ENCODE data around the gene AUH. TPM values are rescaled to one million over a fixed set of nuclear protein-coding genes. Genes with fewer than 3 reads are reported as not detected.
"Not testable (repeated sequence)": the region's sequence is repeated elsewhere in the genome, so short reads cannot be mapped to it uniquely, and the experiment has no call there.

The AUH gene
- total RNA-seq, 2 donors from 2014 or later, result 23.0 to 23.5 TPM

DNA sequence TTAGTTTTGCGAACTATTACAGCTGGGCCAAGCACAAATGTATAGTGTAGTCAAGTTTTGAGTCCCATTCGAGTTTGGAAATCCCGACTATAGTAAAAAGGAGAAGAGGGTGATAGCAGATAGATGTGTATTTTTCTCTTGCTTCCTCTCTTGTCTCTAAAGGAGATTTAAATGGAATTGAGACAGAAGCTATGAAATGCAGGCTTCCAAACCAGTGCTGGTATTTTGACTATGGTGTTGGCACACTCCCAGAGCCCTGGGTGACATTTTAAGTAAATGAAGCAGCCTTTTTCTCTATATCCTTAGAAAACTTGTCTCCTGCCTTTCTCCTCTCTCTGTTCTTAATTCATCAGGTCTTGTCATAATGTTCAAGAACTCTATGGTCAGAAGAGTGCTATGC, 17.7 kb upstream of the AUH start:
- Mint-ChIP-seq H3K4me1 (no peaks in the 10 kb centered on the region), H3K36me3 (ENCODE audit: low read depth) (no peaks in the 10 kb centered on the region), H3K27me3 (ENCODE audit: insufficient read depth) (peaks cover 4% of the 10 kb centered on the region), H3K9me3 (peaks cover 10% of the 10 kb centered on the region), H3K27ac (no peak overlapping the region), H3K4me3 (no peak overlapping the region)
- H3K9ac ChIP-seq (ENCODE audit: extremely low read depth, low read length, poor library complexity, severe bottlenecking), result no peak overlapping the region
- no peak for TF ChIP-seq CTCF (conservative IDR thresholded peaks at IDR 0.05)
- WGBS, 2 experiments (ENCODE audit: insufficient coverage in 1 of 2, insufficient read length in 1 of 2), result 61 to 77% methylated on average over 2 to 3 of the region's 3 CpGs
- peaks cover 10% of the 10 kb centered on the region for H3K9me3 ChIP-seq (ENCODE audit: control insufficient read depth, low read length)
- H3K36me3 ChIP-seq (ENCODE audit: control insufficient read depth, insufficient read depth, low read length), result no peaks in the 10 kb centered on the region
- no peak overlapping the region for H3K27ac ChIP-seq (ENCODE audit: low read depth, low read length)
- no peak overlapping the region for H3K4me3 ChIP-seq (ENCODE audit: low read length)
- DNase-seq, result no peak
- no peaks in the 10 kb centered on the region for H3K27me3 ChIP-seq (ENCODE audit: control insufficient read depth, insufficient read depth, low read length, poor library complexity, severe bottlenecking)
- H3K4me1 ChIP-seq (ENCODE audit: control insufficient read depth, insufficient read depth, low read length), result no peaks in the 10 kb centered on the region

DNA sequence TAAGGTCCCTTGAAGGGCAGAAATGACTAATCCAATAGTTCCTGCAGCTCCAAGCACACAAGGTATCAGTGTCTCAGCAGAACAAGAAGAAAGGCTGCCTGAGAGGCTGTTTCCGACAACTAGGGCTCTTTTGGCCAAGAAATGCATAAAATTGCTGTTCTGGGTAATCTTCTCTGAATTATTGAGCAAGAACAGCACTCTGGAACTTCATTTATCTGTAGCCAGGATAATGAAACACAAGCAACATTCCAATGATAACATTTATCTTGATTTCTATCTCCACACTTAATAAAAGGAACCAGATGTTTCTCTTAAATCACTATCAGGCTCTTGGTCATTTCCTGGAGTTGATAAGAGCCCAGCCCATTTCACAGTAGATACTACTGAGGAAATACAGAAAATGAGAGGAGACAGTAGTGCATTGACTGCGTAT, 17.0 kb upstream of the AUH start:
- no peak for TF ChIP-seq CTCF (conservative IDR thresholded peaks at IDR 0.05)
- no peak overlapping the region for H3K9ac ChIP-seq (ENCODE audit: extremely low read depth, low read length, poor library complexity, severe bottlenecking)
- peaks cover 10% of the 10 kb centered on the region for H3K9me3 Mint-ChIP-seq
- H3K4me3 Mint-ChIP-seq, result no peak overlapping the region
- H3K27me3 ChIP-seq (ENCODE audit: control insufficient read depth, insufficient read depth, low read length, poor library complexity, severe bottlenecking), result no peaks in the 10 kb centered on the region
- H3K4me1 Mint-ChIP-seq, result no peaks in the 10 kb centered on the region
- DNase-seq, result no peak
- peaks cover 4% of the 10 kb centered on the region for H3K27me3 Mint-ChIP-seq (ENCODE audit: insufficient read depth)
- no peaks in the 10 kb centered on the region for H3K4me1 ChIP-seq (ENCODE audit: control insufficient read depth, insufficient read depth, low read length)
- no peaks in the 10 kb centered on the region for H3K36me3 Mint-ChIP-seq (ENCODE audit: low read depth)
- H3K36me3 ChIP-seq (ENCODE audit: control insufficient read depth, insufficient read depth, low read length), result no peaks in the 10 kb centered on the region
- no peak overlapping the region for H3K27ac ChIP-seq (ENCODE audit: low read depth, low read length)
- 91 to 100% methylated on average over 1 of the region's 2 CpGs for WGBS, 2 experiments (ENCODE audit: insufficient coverage in 1 of 2, insufficient read length in 1 of 2)
- peaks cover 10% of the 10 kb centered on the region for H3K9me3 ChIP-seq (ENCODE audit: control insufficient read depth, low read length)
- no peak overlapping the region for H3K27ac Mint-ChIP-seq
- no peak overlapping the region for H3K4me3 ChIP-seq (ENCODE audit: low read length)

DNA sequence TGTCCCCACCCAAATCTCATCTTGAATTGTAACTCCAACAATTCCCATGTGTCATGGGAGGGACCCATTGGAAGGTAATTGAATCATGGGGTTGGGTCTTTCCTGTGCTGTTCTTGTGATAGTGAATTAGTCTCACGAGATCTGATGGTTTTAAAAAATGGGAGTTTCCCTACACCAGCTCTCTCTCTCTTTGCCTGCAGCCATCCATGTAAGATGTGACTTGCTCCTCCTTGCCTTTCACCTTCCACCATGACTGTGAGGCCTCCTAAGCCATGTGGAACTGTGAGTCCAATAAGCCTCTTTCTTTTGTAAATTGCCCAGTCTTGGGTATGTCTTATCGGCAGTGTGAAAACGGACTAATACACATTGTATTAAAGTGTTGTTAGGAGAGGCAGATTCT, 16.3 kb upstream of the AUH start:
- H3K4me1 ChIP-seq (ENCODE audit: control insufficient read depth, insufficient read depth, low read length); H3K9me3 ChIP-seq (ENCODE audit: control insufficient read depth, low read length); H3K36me3 ChIP-seq (ENCODE audit: control insufficient read depth, insufficient read depth, low read length); H3K4me3 ChIP-seq (ENCODE audit: low read length); H3K9me3 Mint-ChIP-seq; H3K36me3 Mint-ChIP-seq (ENCODE audit: low read depth); H3K27me3 ChIP-seq (ENCODE audit: control insufficient read depth, insufficient read depth, low read length, poor library complexity, severe bottlenecking); H3K4me3 Mint-ChIP-seq; DNase-seq; H3K27ac Mint-ChIP-seq; H3K9ac ChIP-seq (ENCODE audit: extremely low read depth, low read length, poor library complexity, severe bottlenecking); H3K4me1 Mint-ChIP-seq; H3K27ac ChIP-seq (ENCODE audit: low read depth, low read length); H3K27me3 Mint-ChIP-seq (ENCODE audit: insufficient read depth): not testable (repeated sequence)
- WGBS, 2 experiments (ENCODE audit: insufficient coverage in 1 of 2, insufficient read length in 1 of 2), result 100% methylated on average over 1 of the region's 3 CpGs; no CpG with 5 or more reads in 1 of the 2 experiments

DNA sequence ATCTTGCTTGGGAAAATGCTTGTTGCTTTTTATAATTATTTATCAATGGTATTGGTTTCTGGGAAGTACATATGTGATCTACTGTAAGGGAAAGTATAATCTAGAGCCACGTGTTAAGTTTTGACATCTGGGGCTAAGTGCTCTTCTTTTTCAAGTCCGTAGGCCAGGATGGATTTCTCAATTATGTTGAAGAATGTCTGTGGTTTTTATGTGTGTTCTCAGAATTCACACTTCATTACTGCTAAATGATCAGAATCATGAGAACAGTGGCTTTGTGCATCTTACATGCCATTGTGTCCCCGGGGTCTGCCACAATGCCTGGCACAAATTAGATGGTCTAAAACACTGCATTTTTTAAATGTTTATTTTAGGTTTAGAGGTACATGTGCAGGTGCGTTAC, 14.5 kb upstream of the AUH start:
- Histone ChIP-seq H3K27me3 (ENCODE audit: control insufficient read depth, insufficient read depth, low read length, poor library complexity, severe bottlenecking) (no peaks in the 10 kb centered on the region), H3K9ac (ENCODE audit: extremely low read depth, low read length, poor library complexity, severe bottlenecking) (no peak overlapping the region), H3K9me3 (ENCODE audit: control insufficient read depth, low read length) (peaks cover 10% of the 10 kb centered on the region), H3K27ac (ENCODE audit: low read depth, low read length) (no peak overlapping the region), H3K4me1 (ENCODE audit: control insufficient read depth, insufficient read depth, low read length) (no peaks in the 10 kb centered on the region), H3K4me3 (ENCODE audit: low read length) (no peak overlapping the region), H3K36me3 (ENCODE audit: control insufficient read depth, insufficient read depth, low read length) (no peaks in the 10 kb centered on the region)
- Mint-ChIP-seq H3K36me3 (ENCODE audit: low read depth) (no peaks in the 10 kb centered on the region), H3K9me3 (peaks cover 10% of the 10 kb centered on the region), H3K4me1 (no peaks in the 10 kb centered on the region), H3K27ac (no peak overlapping the region), H3K4me3 (no peak overlapping the region), H3K27me3 (ENCODE audit: insufficient read depth) (peaks cover 4% of the 10 kb centered on the region)
- 84 to 100% methylated on average over 3 to 4 of the region's 4 CpGs for WGBS, 2 experiments (ENCODE audit: insufficient coverage in 1 of 2, insufficient read length in 1 of 2)
- DNase-seq, result no peak
- no peak for TF ChIP-seq CTCF (conservative IDR thresholded peaks at IDR 0.05)

All from endodermal cell (in vitro differentiated cells).